IPS DF 6.9 (cell line): ENCODE measurements around the gene HHATL.

Source experiments
- DNase-seq: peaks from one replicate; pipeline ENCODE4 v3.0.0-alpha.2; 2013; ENCODE audit warnings: low read depth, low spot score
- H3K27ac ChIP-seq: one replicate; pipeline ENCODE4 v1.5.1; 2013; ENCODE audit warnings: low read length, control low read depth
- H3K27me3 ChIP-seq: 2 replicates; pipeline ENCODE4 v1.6.1; 2013; ENCODE audit warnings: mild to moderate bottlenecking, low read length; ENCODE audit not compliant: control insufficient read depth, insufficient read depth
- H3K36me3 ChIP-seq: 2 replicates; pipeline ENCODE4 v1.6.1; 2013; ENCODE audit warnings: low read length; ENCODE audit not compliant: control insufficient read depth, insufficient read depth
- H3K4me1 ChIP-seq: 2 replicates; pipeline ENCODE4 v1.6.1; 2013; ENCODE audit warnings: low read length; ENCODE audit not compliant: control insufficient read depth, insufficient read depth
- H3K4me3 ChIP-seq: 2 replicates; pipeline ENCODE4 v1.5.1; 2013; ENCODE audit warnings: mild to moderate bottlenecking, low read length
- H3K9me3 ChIP-seq: 2 replicates; pipeline ENCODE4 v1.6.1; 2013; ENCODE audit warnings: low read length, inconsistent platforms; ENCODE audit not compliant: control insufficient read depth, insufficient read depth
- WGBS: extraction: QIAGEN DNeasy Blood & Tissue Kit; methylation state at CpG from one replicate; pipeline ENCODE4 v1.1.7; 2013; ENCODE audit warnings: mixed read lengths, missing lambda C conversion rate; ENCODE audit not compliant: insufficient read length, insufficient coverage; 5-methylcytosine and 5-hydroxymethylcytosine counted together

The HHATL gene

DNA sequence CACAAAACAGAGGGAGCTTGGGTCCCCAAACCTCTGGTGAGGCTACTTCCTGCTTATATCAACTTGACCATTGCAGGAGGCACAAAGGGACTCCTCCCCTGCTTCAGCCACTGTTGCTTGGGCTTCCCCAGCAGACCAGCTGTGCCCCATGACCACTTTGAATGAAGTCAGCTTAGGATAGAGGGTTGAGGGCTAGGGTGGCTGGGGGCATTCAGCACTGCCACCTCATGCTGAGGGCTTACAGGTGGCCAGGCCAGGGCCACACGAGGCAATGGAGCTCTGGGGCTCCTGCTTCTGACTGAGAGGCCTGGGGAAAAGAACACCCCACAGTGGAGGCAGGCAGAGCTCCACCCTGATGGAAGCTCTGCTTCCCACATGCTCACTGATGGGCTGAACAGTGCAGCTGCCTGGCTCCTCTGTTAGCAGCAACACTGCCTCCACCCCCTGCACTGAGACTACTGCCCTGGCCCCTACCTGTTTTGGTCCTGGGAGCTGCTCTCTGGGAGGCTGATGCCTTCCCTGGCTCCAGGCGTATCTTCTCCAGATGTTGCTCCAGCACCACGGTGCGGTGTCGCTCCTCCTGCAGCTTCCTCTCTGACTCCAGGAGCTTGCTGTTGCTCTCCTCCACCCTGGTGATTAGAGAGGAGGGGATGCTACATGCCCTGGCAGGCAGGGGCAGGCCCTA, 10.2 kb upstream of the HHATL start:
- Histone ChIP-seq H3K9me3 (no peaks in the 10 kb centered on the region), H3K27me3 (no peaks in the 10 kb centered on the region), H3K27ac (no peak overlapping the region), H3K4me1 (no peaks in the 10 kb centered on the region), H3K4me3 (no peak overlapping the region), H3K36me3 (no peaks in the 10 kb centered on the region)
- DNase-seq = no peak
- no CpG with 5 or more reads among the region's 5 CpGs for WGBS

GRCh38 chr3:42712344-42712648, 9.7 kb upstream of the HHATL start:
- Histone ChIP-seq H3K27ac (no peak overlapping the region), H3K4me3 (no peak overlapping the region), H3K9me3 (no peaks in the 10 kb centered on the region), H3K36me3 (no peaks in the 10 kb centered on the region), H3K4me1 (no peaks in the 10 kb centered on the region), H3K27me3 (no peaks in the 10 kb centered on the region)
- no peak for DNase-seq
- no CpG with 5 or more reads among the region's 4 CpGs for WGBS

- WGBS = no CpG with 5 or more reads among the region's 6 CpGs
- no peak overlapping the region for H3K4me3 ChIP-seq
- H3K27me3 ChIP-seq = no peaks in the 10 kb centered on the region
- no peaks in the 10 kb centered on the region for H3K9me3 ChIP-seq
- H3K27ac ChIP-seq = no peak overlapping the region
- DNase-seq = no peak
- H3K4me1 ChIP-seq = no peaks in the 10 kb centered on the region
- no peaks in the 10 kb centered on the region for H3K36me3 ChIP-seq
These were observed 9.1 kb upstream of the HHATL start for GRCh38 chr3:42711491-42712343.

DNA sequence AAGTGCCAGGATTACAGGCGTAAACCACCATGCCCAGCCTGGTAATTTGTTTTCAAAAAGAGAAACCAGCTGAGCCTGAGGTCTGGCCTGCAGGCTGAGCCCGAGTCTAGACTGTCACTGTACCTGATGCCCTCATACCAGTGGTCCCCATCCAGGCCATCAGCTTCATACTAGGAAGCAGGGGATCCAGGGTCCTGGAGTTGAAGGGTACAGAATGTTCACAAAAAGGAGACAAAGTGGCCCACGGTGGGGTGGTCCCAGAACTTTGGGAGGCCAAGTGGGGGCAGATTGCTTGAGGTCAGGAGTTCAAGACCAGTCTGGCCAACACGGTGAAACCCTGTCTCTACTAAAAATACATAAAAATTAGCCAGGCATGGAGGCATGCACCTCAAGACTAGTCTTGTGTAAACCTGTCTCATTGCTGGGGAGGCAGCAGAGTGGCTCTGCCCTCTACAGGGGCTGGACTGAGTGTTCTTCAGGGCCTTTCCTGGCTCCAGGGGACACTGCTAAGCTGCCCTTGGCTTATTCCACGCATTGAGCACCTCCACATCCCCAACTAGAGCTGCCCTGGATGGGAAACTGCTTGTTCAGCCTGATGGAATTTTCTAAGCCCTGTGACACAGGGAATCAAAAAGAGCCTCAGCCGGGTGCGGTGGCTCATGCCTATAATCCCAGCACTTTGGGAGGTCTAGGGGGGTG, 7.9 kb upstream of the HHATL start:
- WGBS = no CpG with 5 or more reads among the region's 7 CpGs
- no peaks in the 10 kb centered on the region for H3K4me1 ChIP-seq
- no peak overlapping the region for H3K4me3 ChIP-seq
- H3K36me3 ChIP-seq = no peaks in the 10 kb centered on the region
- no peaks in the 10 kb centered on the region for H3K27me3 ChIP-seq
- no peak for DNase-seq
- H3K9me3 ChIP-seq = no peaks in the 10 kb centered on the region
- H3K27ac ChIP-seq = no peak overlapping the region

DNA sequence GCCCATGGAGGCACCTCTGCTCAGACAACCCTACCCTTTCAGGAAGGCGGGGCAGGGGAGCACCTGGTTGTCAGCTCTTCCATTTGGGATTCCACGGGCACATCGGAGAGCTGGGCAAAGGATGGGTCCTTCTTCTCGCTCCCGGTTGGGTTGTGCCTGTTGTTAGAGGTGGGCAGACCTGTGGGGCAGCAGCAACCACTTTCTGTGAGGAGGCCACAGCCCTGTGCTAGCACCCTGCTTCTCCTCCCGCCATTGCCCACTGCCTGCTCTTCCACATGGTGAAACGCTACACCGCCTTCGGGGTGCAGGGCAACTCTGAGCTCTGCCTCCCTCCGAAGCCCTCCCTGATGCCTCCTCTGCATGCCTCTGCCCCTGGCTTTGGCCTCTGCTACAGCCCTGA, 7.0 kb upstream of the HHATL start:
- Histone ChIP-seq H3K9me3 (no peaks in the 10 kb centered on the region), H3K27ac (no peak overlapping the region), H3K4me1 (no peaks in the 10 kb centered on the region), H3K36me3 (no peaks in the 10 kb centered on the region), H3K27me3 (no peaks in the 10 kb centered on the region), H3K4me3 (no peak overlapping the region)
- WGBS = no CpG with 5 or more reads among the region's 10 CpGs
- no peak for DNase-seq

- no CpG with 5 or more reads among the region's 10 CpGs for WGBS
- no peak overlapping the region for H3K4me3 ChIP-seq
- H3K4me1 ChIP-seq = no peaks in the 10 kb centered on the region
- H3K27ac ChIP-seq = no peak overlapping the region
- DNase-seq = no peak
- H3K36me3 ChIP-seq = no peaks in the 10 kb centered on the region
- H3K9me3 ChIP-seq = no peaks in the 10 kb centered on the region
- no peaks in the 10 kb centered on the region for H3K27me3 ChIP-seq
These were observed 6.1 kb upstream of the HHATL start for GRCh38 chr3:42708611-42709151.

- DNase-seq = no peak
- Histone ChIP-seq H3K27me3 (no peaks in the 10 kb centered on the region), H3K36me3 (no peaks in the 10 kb centered on the region), H3K9me3 (no peaks in the 10 kb centered on the region), H3K4me3 (no peak overlapping the region), H3K27ac (no peak overlapping the region), H3K4me1 (peaks cover 2% of the 10 kb centered on the region; the same call in 1 of the 2 replicates)
- no CpG with 5 or more reads among the region's 8 CpGs for WGBS
These were observed 5.2 kb upstream of the HHATL start for GRCh38 chr3:42707620-42708355.

- H3K4me1 ChIP-seq = peaks cover 2% of the 10 kb centered on the region; the same call in 1 of the 2 replicates
- H3K4me3 ChIP-seq = no peak overlapping the region
- H3K27ac ChIP-seq = no peak overlapping the region
- no peaks in the 10 kb centered on the region for H3K36me3 ChIP-seq
- WGBS = no CpG with 5 or more reads among the region's 7 CpGs
- no peak for DNase-seq
- no peaks in the 10 kb centered on the region for H3K9me3 ChIP-seq
- no peaks in the 10 kb centered on the region for H3K27me3 ChIP-seq
These were observed 4.4 kb upstream of the HHATL start for GRCh38 chr3:42706721-42707619.

DNA sequence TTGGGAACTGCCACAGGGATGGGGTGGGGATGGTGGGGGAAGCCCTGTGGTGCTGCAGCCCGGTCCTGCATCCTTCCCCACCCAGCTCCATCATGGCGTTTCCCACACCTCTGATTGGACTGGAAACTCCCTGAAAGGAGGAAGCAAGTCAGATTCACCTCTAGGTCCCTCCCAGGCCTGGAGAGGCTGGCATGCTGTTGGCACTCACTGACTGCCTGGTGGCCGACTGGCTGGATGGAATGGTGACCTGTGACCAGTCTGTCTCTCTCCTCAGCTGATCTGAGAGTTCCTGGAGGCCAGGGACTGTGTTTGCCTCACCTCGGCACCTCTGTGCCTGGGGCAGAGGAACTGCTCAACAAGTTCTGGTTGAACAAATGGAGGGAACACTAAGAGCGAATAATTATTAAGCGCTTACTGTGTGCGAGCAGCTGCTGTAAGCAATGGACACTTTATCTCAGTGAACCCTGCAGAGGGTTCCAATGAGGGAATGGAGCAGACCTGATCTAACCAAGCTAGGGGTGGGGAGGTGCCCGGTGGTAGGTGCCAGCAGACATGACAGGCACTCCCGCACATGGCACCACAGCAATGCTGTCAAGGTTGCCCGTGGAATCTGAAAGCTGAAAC, 3.5 kb upstream of the HHATL start:
- Histone ChIP-seq H3K27me3 (no peaks in the 10 kb centered on the region), H3K27ac (no peak overlapping the region), H3K4me3 (no peak overlapping the region), H3K36me3 (no peaks in the 10 kb centered on the region), H3K4me1 (peaks cover 5% of the 10 kb centered on the region), H3K9me3 (no peaks in the 10 kb centered on the region)
- DNase-seq = no peak
- WGBS = no CpG with 5 or more reads among the region's 10 CpGs
